BLaER1 treated with 17β-estradiol and CSF1 and Interleukin-3, amounts not matched to agents 10 nM and 100 nM (cell line): ENCODE data around the gene LUZP1.
A peak's percentile ranks its signal among the peaks of the same experiment; 100 is the strongest.
"Not testable (repeated sequence)": the region's sequence is repeated elsewhere in the genome, so short reads cannot be mapped to it uniquely, and the experiment has no call there.

Experiments used
- H3K27ac ChIP-seq, 11 experiments: shearing (Covaris generic); formaldehyde crosslinking; 2 replicates each; pipeline ENCODE4 v1.8.1; 2022
- H3K27me3 ChIP-seq, 11 experiments: shearing (Covaris generic); formaldehyde crosslinking; 2 replicates each; pipeline ENCODE4 v1.8.1; 2022
- H3K36me3 ChIP-seq, 11 experiments: shearing (Covaris generic); formaldehyde crosslinking; 2 replicates each; pipeline ENCODE4 v1.8.1; 2022
- H3K4me1 ChIP-seq, 10 experiments: shearing (Covaris generic); formaldehyde crosslinking; 2 replicates each; pipeline ENCODE4 v1.8.1; 2022
- H3K4me2 ChIP-seq, 11 experiments: shearing (Covaris generic); formaldehyde crosslinking; 2 replicates each; pipeline ENCODE4 v1.8.1; 2022
- H3K4me3 ChIP-seq, 10 experiments: shearing (Covaris generic); formaldehyde crosslinking; 2 replicates each; pipeline ENCODE4 v1.8.1; 2022
- H3K9ac ChIP-seq, 11 experiments: shearing (Covaris generic); formaldehyde crosslinking; 2 replicates each; pipeline ENCODE4 v1.8.1; 2022
- H3K9me3 ChIP-seq, 11 experiments: shearing (Covaris generic); formaldehyde crosslinking; replicated peaks in 1 of 11; 2 replicates each; pipeline ENCODE4 v1.8.1; 2022
- H4K20me1 ChIP-seq, 11 experiments: shearing (Covaris generic); formaldehyde crosslinking; 2 replicates each; pipeline ENCODE4 v1.8.1; 2022
- Cebpa-rat ChIP-seq, 11 experiments: shearing (Covaris generic); IDR thresholded peaks; 2 replicates each; pipeline ENCODE4 v1.8.1; 2022

LUZP1 gene

DNA sequence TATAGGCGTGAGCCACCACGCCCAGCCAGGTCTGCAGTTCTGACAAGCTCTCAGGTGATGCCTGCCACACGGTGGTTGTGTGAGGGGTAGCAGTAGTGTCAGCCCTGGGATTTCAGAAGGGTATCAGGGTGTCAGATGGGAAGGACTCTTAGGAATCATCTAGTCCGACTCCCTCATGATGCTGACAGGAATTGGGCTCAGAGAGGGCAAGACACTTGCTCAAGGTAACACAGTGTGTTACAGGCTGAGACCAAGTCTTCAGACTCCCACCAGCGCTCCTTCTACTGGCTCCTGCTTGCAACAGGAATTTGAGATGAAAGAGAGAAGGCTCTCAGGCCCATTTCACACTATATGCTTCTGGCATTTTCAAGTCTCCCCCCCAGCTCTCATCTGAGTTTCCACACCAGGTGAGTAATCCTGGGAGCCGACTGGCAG lies 41.7 kb upstream of the LUZP1 start:
- no peak for TF ChIP-seq Cebpa-rat (IDR thresholded peaks at IDR 0.05)
- peaks cover under 1 to 13% (median 8%) of the 10 kb centered on the region in 11 experiments; a peak in 21 of 22 replicates for H3K27me3 ChIP-seq
- H3K4me2 ChIP-seq: peak overlapping the region in 6 of 11 experiments; percentile 17 to 51 (median 36); a peak in 7 of 22 replicates

DNA sequence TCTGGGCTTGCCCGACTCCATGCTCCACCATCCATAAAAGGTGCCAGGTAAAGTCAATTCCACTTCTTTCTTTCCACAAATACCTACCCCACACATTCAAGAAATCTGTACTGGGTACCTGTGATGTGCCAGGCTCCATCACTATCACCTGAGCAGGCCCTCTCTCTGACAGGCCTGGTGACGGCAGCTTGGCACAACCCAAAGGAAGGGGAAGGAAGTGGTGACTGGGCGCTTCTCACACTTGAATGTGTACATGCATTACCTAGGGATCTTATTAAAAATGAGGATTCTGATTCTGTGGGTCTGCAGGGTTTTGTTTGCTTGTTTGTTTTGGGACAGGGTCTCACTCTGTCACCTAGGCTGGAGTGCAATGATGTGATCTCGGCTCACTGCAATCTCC lies 41.1 kb upstream of the LUZP1 start:
- no peak for TF ChIP-seq Cebpa-rat (IDR thresholded peaks at IDR 0.05)
- Histone ChIP-seq H3K27me3 (peaks cover 0 to 7% (median 2%) of the 10 kb centered on the region in 11 experiments; a peak in 11 of 22 replicates), H3K4me1 (peaks cover 0 to 15% (median 9%) of the 10 kb centered on the region in 10 experiments; a peak in 15 of 20 replicates), H3K9me3 (no peaks in the 10 kb centered on the region), H3K4me2 (peak overlapping the region in 10 of 11 experiments; percentile 13 to 51 (median 32); a peak in 11 of 22 replicates), H3K9ac (no peak overlapping the region), H4K20me1 (no peaks in the 10 kb centered on the region), H3K4me3 (no peak overlapping the region), H3K27ac (no peak overlapping the region), H3K36me3 (no peaks in the 10 kb centered on the region)

More for the DNA sequence above, 41.7 kb upstream of the LUZP1 start:
- Histone ChIP-seq H3K27ac (no peak overlapping the region), H3K4me3 (no peak overlapping the region), H3K9ac (no peak overlapping the region), H3K9me3 (no peaks in the 10 kb centered on the region), H3K36me3 (no peaks in the 10 kb centered on the region), H4K20me1 (0 out of 22 replicates have a peak, but pooled peaks cover 0 to under 1% (median 0%) of the 10 kb centered on the region in 11 experiments), H3K4me1 (peaks cover 0 to 15% (median 9%) of the 10 kb centered on the region in 10 experiments; a peak in 15 of 20 replicates)

DNA sequence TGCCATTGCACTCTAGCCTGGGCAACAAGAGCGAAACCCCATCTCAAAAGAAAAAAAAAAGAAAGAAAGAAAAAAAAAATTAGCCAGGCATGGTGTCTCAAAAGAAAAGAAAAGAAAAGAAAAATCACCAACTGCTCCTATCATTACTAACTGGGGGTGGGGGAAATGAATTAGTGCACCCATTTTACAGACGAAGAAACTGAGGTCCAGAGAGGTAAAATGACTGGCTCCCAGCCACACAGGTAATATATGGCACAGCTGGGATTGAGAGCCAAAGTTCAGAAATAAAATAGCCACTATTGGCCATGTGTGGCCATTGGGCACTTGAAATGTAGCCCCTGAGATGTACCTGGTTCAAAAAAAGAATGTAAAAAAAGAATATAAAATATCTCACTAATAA lies 39.9 kb upstream of the LUZP1 start:
- Histone ChIP-seq H3K36me3 (no peaks in the 10 kb centered on the region), H3K27ac (no peak overlapping the region), H3K4me2 (no peak overlapping the region), H3K4me1 (peaks cover 0 to 15% (median 11%) of the 10 kb centered on the region in 10 experiments; a peak in 15 of 20 replicates), H3K4me3 (no peak overlapping the region), H3K9ac (no peak overlapping the region), H3K9me3 (no peaks in the 10 kb centered on the region; a peak in 1 of 22 replicates), H4K20me1 (no peaks in the 10 kb centered on the region), H3K27me3 (no peaks in the 10 kb centered on the region)
- no peak for TF ChIP-seq Cebpa-rat (IDR thresholded peaks at IDR 0.05)

DNA sequence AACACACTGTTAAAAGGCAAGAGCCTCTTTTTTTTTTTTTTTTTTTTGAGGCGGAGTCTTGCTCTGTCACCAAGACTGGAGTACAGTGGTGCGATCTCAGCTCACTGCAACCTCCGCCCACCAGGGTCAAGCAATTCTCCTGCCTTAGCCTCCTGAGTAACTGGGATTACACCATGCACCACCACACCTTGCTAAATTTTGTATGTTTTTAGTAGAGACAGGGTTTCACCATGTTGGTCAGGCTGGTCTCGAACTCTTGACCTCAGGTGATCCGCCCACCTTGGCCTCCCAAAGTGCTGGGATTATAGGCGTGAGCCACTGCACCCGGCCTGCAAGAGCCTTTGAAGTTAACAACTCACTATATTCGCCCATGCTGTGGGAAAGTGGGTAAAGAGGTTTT lies 39.1 kb upstream of the LUZP1 start:
- H3K4me3 ChIP-seq, H3K27me3 ChIP-seq, H4K20me1 ChIP-seq, H3K9ac ChIP-seq, H3K9me3 ChIP-seq, H3K4me2 ChIP-seq, H3K36me3 ChIP-seq: not testable (repeated sequence)
- Histone ChIP-seq H3K27ac (peak overlapping the region in 2 of 11 experiments; percentile 55 to 58; a peak in 2 of 22 replicates), H3K4me1 (peaks cover 2 to 23% (median 19%) of the 10 kb centered on the region in 10 experiments; a peak in 17 of 20 replicates)

DNA sequence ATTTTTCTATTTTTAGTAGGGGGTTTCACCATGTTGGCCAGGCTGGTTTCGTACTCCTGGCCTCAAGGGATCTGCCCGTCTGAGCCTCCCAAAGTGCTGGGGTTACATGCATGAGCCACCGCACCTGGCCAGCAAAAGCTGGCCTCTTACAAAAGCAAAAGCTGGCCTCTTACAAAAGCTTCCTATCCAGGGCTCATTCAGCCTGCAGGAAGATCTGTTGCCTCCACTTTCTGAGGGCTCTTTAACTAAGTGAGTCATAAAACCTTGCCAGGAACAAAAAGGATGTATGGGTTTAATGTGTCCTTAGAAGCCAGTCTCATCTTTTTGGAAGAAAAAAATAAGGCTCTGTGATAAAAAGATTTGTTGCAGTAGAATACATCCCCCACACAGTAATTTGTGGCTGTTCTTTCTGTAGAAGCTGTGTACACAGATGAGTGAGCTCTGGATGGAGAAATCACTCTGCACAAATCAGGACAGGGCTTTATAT lies 33.6 kb upstream of the LUZP1 start:
- Histone ChIP-seq H3K4me2 (peak overlapping the region in 10 of 11 experiments; percentile 5 to 85 (median 68); a peak in 19 of 22 replicates), H3K36me3 (no peaks in the 10 kb centered on the region), H3K27me3 (no peaks in the 10 kb centered on the region), H3K4me1 (peaks cover 15 to 38% (median 31%) of the 10 kb centered on the region in 10 experiments), H3K9me3 (no peaks in the 10 kb centered on the region; a peak in 1 of 22 replicates), H3K27ac (peak overlapping the region in 8 of 11 experiments; percentile 40 to 93 (median 84); a peak in 17 of 22 replicates), H3K4me3 (no peak overlapping the region; a peak in 1 of 20 replicates), H3K9ac (peak overlapping the region in 9 of 11 experiments; percentile 4 to 80 (median 66); a peak in 15 of 22 replicates), H4K20me1 (no peaks in the 10 kb centered on the region)
- peak in 7 of 11 experiments; percentile 34 to 98 (median 97); a peak in 13 of 22 replicates for TF ChIP-seq Cebpa-rat (IDR thresholded peaks at IDR 0.05)

DNA sequence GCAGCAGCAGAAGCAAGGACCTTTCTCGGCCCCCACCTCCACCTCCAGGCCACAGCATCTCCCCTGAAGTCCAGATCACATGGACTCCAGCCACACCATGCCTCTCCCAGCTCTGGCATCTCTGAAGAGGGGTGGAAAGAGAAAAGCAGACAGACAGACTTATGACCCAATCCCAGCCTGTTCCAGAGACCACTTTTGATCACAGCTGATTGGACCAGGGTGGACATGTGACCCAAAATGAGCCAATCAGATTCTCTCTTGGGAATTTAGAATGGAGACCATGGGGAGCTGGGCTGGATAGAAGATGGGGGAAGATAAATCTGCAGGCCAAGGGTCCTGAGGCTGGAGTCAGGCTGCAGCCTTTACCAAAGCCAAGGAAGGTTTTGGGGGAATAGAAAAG lies 32.2 kb upstream of the LUZP1 start:
- H3K9me3 ChIP-seq: no peaks in the 10 kb centered on the region; a peak in 1 of 22 replicates

DNA sequence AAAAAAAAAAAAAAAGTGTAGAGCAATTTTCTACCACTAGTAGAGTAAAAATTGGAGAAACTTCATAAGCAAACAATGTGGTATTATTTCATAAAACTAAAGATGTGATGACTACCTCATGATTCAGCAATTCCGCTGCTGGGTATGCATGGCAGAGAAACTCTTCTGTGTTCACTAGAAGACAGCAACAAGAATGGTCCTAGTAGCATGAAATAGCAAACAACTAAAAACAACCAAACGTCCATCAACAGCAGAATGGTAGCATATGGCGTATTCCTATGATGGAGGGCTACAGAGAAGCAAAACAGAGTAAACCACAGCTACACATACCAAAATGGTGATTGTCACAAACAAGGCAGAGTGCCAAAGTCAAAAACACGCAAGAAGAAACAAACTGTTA lies 29.7 kb upstream of the LUZP1 start:
- Histone ChIP-seq H3K27me3 (no peaks in the 10 kb centered on the region), H3K36me3 (no peaks in the 10 kb centered on the region), H3K4me3 (no peak overlapping the region), H3K4me2 (no peak overlapping the region), H3K9me3 (no peaks in the 10 kb centered on the region), H3K9ac (no peak overlapping the region), H3K27ac (peak overlapping the region in 3 of 11 experiments; percentile 37 to 52 (median 42); a peak in 4 of 22 replicates), H3K4me1 (peaks cover 15 to 48% (median 32%) of the 10 kb centered on the region in 10 experiments), H4K20me1 (no peaks in the 10 kb centered on the region)
- no peak for TF ChIP-seq Cebpa-rat (IDR thresholded peaks at IDR 0.05)

More for the DNA sequence above, 32.2 kb upstream of the LUZP1 start:
- Histone ChIP-seq H3K4me3 (no peak overlapping the region), H3K27ac (peak overlapping the region in 8 of 11 experiments; percentile 40 to 93 (median 84); a peak in 13 of 22 replicates), H3K27me3 (no peaks in the 10 kb centered on the region), H3K4me2 (peak overlapping the region in 8 of 11 experiments; percentile 32 to 85 (median 70); a peak in 11 of 22 replicates), H3K36me3 (no peaks in the 10 kb centered on the region), H3K4me1 (peaks cover 15 to 38% (median 31%) of the 10 kb centered on the region in 10 experiments), H3K9ac (peak overlapping the region in 5 of 11 experiments; percentile 66 to 80 (median 71); a peak in 6 of 22 replicates), H4K20me1 (no peaks in the 10 kb centered on the region)
- TF ChIP-seq Cebpa-rat (IDR thresholded peaks at IDR 0.05): no peak

DNA sequence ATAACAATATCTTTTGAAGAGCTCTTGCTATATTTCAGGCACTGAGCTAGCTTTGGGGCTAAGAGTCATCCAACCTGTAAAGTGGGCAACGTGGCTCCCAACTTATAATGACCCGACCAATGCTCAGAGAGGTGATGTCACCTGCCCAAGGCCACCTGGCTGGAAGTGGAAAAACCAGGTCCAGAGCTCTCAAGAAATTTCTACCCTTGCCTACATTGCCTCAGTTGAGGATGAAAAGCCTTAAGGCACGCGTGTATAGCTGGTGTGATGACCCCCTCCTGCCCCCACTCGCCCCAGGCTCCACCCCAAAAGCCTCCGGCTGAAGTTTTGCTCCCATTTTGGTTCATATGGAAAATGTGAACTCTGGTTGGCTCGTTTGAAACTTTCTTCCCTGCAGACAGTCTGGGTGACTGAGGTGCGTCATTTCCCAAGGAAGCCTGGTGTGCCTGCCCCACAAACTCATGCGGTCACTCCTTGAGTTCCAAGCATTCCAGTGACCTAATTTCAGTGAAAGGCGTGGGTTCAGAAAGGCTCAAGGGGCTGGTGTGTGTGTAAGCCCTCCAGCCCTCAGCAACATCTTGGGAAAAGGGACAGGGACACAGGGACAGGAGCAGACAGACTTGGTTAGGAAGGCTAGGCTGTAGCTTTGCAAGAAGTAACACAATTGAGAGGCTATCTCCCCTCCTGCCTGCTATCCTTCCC lies 28.1 kb upstream of the LUZP1 start:
- H3K4me2 ChIP-seq: no peak overlapping the region
- H3K9ac ChIP-seq: no peak overlapping the region
- H3K4me1 ChIP-seq: peaks cover 3 to 32% (median 16%) of the 10 kb centered on the region in 10 experiments; a peak in 18 of 20 replicates
- H3K9me3 ChIP-seq: no peaks in the 10 kb centered on the region
- H4K20me1 ChIP-seq: no peaks in the 10 kb centered on the region
- TF ChIP-seq Cebpa-rat (IDR thresholded peaks at IDR 0.05): no peak
- H3K27me3 ChIP-seq: no peaks in the 10 kb centered on the region
- H3K36me3 ChIP-seq: no peaks in the 10 kb centered on the region
- no peak overlapping the region for H3K4me3 ChIP-seq
- H3K27ac ChIP-seq: peak overlapping the region in 2 of 11 experiments; percentile 39 to 40; a peak in 5 of 22 replicates
